HS-5 (cell line): ENCODE measurements around the gene RASAL2.
A peak's percentile ranks its signal among the peaks of the same experiment; 100 is the strongest.
"Not testable (repeated sequence)": the region's sequence is repeated elsewhere in the genome, so short reads cannot be mapped to it uniquely, and the experiment has no call there.

ENCODE experiments used
- DNase-seq: peaks from one replicate; pipeline ENCODE4 v3.0.0-alpha.2; 2012; ENCODE audit warnings: low read depth

Gene RASAL2

DNA sequence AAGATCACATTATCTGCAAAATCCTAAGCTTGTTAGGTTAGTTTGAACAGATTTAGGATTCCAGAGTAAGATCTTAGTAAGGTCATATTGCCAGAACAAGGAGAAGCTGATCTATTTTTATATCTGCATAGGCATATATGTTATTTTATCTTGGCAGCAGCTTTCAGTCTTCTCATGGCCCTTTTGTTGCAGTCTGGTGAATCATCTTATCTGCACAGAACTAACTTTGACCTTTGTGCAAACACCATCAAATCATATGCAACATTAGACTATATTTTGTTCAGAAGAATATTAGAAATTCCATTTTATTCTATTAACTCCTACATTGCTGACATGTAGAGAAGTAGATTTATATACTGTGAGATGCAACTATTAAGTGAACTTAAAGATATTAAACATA, 295.5 kb downstream of the RASAL2 start:
- DNase-seq = no peak

- not testable (repeated sequence) for DNase-seq
These were observed 296.4 kb downstream of the RASAL2 start for GRCh38 chr1:178390280-178390679.

- DNase-seq = no peak
These were observed 299.5 kb downstream of the RASAL2 start for GRCh38 chr1:178393370-178393769.

DNA sequence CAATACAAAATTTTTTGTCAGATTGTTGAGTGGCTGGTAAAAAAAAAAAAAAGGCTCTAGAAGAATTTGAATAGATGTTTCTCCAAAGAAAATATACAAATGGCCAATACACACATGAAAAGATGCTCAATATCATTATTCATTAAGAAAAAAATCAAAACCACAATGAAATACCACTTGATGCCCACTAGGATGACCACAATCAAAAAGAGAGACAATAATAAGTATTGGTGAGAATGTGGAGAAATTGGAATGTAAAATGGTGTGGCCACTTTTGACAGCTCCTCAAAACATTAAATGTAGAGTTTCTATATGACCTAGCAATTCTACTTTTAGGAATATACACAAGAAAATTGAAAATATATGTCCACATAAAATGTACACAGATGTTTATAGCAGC, 302.9 kb downstream of the RASAL2 start:
- no peak for DNase-seq

GRCh38 chr1:178397678-178398077, 303.8 kb downstream of the RASAL2 start:
- DNase-seq = no peak

DNA sequence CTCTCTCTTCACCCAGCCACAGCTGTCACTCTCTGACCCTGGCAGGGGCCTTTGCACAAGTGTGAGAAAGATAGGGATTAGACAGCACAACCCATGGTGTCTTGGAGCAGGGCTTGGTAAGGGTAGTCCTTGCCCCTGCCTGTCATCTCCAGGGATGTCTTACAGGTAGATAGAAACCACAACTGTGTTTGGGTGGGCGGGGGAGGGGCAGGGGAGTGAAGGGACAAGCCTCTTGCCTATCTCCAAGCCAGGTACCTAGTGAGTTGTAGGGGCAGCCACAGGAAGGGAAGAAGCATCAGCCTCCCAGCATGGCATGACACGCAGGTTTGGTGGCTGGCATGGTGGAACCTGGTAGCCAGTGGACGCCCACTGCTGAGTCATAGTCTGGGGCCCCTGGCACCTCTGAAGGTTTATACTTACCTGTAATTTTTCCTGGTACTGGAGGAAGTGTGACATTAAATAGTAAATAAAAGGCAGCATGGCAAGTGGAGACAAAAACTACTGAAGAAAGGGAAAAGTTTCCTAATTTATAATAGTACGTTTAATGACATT, 305.3 kb downstream of the RASAL2 start:
- DNase-seq = no peak

- no peak for DNase-seq
These were observed 311.2 kb downstream of the RASAL2 start for GRCh38 chr1:178405137-178405536.

GRCh38 chr1:178407215-178407614, 313.3 kb downstream of the RASAL2 start:
- no peak for DNase-seq

DNA sequence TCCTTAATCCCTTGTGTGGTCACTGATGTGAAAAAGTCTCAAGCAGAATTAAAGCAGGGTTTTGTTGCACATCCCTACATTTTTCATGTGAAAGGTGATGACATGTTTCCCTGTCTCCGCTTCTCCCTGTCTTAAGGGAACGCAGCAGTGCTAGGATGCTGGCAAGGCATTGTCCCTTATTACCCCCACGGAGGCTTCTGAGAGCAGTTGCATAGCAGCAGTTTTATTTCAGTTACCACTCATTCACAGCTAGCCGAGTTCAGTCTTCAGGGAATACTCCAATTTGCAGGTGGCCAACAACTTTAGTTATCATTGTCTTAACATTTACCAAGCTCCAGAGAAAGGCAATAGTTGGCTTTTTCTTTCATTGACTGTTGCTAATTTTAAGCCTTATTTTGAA, 313.8 kb downstream of the RASAL2 start:
- DNase-seq = no peak

DNA sequence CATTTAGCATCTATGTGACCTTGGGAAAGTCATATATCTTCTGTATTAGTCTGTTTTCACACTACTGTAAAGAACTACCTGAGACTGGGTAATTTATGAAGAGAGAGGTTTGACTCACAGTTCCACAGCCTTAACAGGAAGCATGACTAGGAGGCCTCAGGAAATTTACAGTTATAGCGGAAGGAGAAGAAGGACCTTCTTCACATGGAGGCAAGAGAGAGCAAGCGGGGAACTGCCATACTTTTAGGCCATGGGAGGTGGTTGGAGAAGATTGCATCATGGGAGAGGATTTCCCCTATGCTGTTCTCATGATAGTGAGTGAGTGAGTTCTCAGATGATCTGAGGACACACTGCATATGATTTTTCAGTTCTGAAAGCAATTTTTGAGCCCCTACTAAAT, 315.0 kb downstream of the RASAL2 start:
- no peak for DNase-seq

DNA sequence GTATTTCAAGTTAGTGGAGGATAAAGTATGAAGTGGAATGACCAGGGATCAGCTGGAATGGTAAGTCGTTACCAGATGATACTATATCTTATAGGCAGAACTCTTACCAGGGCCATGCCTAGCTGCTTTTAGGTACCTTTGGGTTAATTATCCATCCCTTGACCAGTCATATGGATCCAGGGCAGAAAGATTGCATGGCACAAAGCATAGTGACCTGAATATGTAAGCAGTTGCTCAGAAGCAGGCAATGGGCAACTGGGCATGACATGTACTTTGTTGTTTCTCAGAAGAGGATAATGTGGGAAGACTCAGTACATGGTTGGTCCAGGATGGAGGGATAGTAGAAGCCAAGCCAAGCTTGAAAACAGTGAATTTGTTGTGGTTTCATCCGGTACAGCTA, 315.6 kb downstream of the RASAL2 start:
- DNase-seq = no peak

- no peak for DNase-seq
These were observed 318.0 kb downstream of the RASAL2 start for GRCh38 chr1:178411756-178412399.

- no peak for DNase-seq
These were observed 318.5 kb downstream of the RASAL2 start for GRCh38 chr1:178412400-178412770.

- DNase-seq = peak; percentile 79
These were observed 324.0 kb downstream of the RASAL2 start for GRCh38 chr1:178417858-178418257.

GRCh38 chr1:178418284-178418955, 324.5 kb downstream of the RASAL2 start:
- DNase-seq = no peak

DNA sequence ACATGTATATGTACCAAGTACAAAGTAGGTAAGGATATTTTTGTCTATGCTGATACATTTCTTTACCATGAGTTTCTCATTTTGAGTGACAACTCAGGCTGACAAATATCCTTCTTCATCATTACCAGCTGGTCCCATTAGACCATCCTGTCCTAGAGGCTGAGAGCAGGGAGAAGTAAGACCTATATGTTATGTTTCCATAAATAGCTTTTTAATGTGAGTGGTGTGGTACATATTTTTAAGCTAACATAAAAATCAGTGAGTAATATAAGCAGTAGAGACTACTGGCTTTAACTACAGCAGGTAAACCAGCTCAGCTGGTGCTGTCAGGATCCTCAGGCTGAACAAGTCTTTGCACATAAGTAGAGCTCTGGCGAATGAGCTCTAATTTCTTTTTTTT, 340.5 kb downstream of the RASAL2 start:
- DNase-seq = no peak

GRCh38 chr1:178434899-178435435, 341.1 kb downstream of the RASAL2 start:
- DNase-seq = no peak

GRCh38 chr1:178436899-178437298, 343.0 kb downstream of the RASAL2 start:
- DNase-seq = no peak

GRCh38 chr1:178438432-178438831, 344.5 kb downstream of the RASAL2 start:
- no peak for DNase-seq

- no peak for DNase-seq
These were observed 349.0 kb downstream of the RASAL2 start for GRCh38 chr1:178442925-178443324.

DNA sequence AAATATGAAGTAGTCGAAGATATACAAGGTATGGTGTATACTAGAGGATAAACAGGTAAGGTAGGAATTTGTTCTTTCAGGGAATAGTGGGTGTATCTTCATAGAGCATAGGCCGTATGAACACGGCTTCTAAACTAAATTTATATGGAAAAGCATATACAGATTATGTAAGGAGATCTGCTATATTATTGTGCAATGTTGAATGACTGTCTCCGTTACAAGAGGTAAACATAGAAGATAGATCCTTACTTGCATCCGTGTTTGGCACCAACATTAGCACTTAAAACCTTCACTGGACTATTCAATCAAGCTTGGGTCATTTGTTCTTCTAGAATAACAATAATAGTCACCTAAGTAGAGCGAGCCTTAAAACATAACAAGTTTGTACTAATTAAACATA, 357.0 kb downstream of the RASAL2 start:
- DNase-seq = no peak

DNA sequence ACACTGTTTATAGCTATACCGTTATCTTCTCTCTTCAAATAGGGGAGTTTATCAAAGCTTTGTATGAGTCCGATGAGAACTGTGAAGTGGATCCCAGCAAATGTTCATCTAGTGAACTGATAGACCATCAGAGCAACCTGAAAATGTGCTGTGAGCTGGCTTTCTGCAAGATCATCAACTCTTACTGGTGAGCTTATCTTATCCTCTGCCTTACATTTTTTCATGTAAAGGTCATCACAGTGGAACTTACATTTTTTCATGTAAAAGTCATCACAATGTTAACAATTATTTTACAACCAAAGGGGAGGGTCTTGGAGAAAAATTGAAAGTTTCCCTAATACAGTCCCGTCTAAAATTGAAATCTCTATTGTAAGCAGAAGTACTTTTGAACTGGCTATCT, 357.6 kb downstream of the RASAL2 start:
- DNase-seq = peak; percentile 55

GRCh38 chr1:178452013-178452412, 358.1 kb downstream of the RASAL2 start:
- DNase-seq = no peak

GRCh38 chr1:178456472-178456871, 362.6 kb downstream of the RASAL2 start:
- DNase-seq = no peak
